ENCODE results near the gene CYP2W1.

DNA sequence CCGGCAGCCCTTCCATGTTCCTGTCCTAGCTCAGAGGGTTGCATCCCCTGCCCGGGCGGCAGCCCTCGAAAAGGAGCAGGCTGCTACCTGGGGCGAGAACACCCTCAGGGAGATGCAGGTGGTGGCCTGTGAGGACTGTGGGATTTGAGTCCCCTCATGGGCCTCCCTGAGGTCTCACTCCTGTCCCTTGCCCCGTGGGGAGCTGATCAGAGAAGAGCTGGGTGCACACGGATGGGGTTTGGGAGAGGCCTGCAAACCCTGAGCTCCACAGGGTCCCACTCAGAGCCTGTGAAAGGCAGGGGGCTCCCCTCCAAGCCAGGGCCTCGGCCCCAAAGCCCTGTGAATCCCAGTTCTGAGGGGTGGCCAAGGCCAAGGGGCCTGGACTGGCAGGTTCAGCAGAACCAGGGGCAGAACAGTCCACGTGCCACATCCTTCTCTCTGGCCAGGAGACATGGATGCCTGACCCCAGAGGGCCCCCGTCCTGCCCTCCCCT is 424 bp upstream of the CYP2W1 start:
- TF ChIP-seq POLR2AphosphoS5 (IDR thresholded peaks at IDR 0.05; ENCODE audit: borderline replicate concordance, low read depth, low read length) (no peak), EZH2 (IDR thresholded peaks at IDR 0.05) (no peak), FOXP2 (optimal IDR thresholded peaks at IDR 0.05; ENCODE audit: control extremely low read depth, extremely low read length, insufficient read depth) (no peak)

Data from SK-N-MC (cell line).